ENCODE data around the gene STXBP1. TPM values are rescaled to one million over a fixed set of nuclear protein-coding genes. Genes with fewer than 3 reads are reported as not detected.

The STXBP1 gene
- total and polyA plus RNA-seq, 2 of the 13 experiments (the other 11 are each of a cell fraction or from before 2014, with no cell fraction given): 2.9 TPM

GRCh38 chr9:127729522-127730256 lies 117.6 kb downstream of the STXBP1 start (continued):
- no peak for TF ChIP-seq ZNF557 (CRISPR knock-in tag; IDR thresholded peaks at IDR 0.05)
- no peak for TF ChIP-seq KAT2B (IDR thresholded peaks at IDR 0.05; ENCODE audit: borderline replicate concordance, low read depth, low read length)
- no peak for TF ChIP-seq THRA (CRISPR knock-in tag; IDR thresholded peaks at IDR 0.05; ENCODE audit: borderline replicate concordance)
- TF ChIP-seq ZNF841 (CRISPR knock-in tag; IDR thresholded peaks at IDR 0.05; ENCODE audit: borderline replicate concordance): no peak
- no peak for TF ChIP-seq ZBTB34 (CRISPR knock-in tag; IDR thresholded peaks at IDR 0.05)
- TF ChIP-seq ZBTB43 (CRISPR knock-in tag; conservative IDR thresholded peaks at IDR 0.05): no peak
- TF ChIP-seq MLLT10 (CRISPR knock-in tag; IDR thresholded peaks at IDR 0.05): no peak
- TF ChIP-seq SMC3 (IDR thresholded peaks at IDR 0.05; ENCODE audit: low read length): no peak
- no peak for TF ChIP-seq CERS6 (CRISPR knock-in tag; IDR thresholded peaks at IDR 0.05)
- TF ChIP-seq SALL2 (CRISPR knock-in tag; IDR thresholded peaks at IDR 0.05): no peak
- no peak for TF ChIP-seq RFXAP (CRISPR knock-in tag; IDR thresholded peaks at IDR 0.05; ENCODE audit: borderline replicate concordance)
- TF ChIP-seq ZSCAN25 (CRISPR knock-in tag; IDR thresholded peaks at IDR 0.05): no peak
- TF ChIP-seq ZNF430 (CRISPR knock-in tag; IDR thresholded peaks at IDR 0.05): 0 out of 2 replicates have a peak, but pooled peaks have one; percentile 24
- no peak for TF ChIP-seq RARG (CRISPR knock-in tag; IDR thresholded peaks at IDR 0.05; ENCODE audit: low read depth)
- no peak for TF ChIP-seq ZNF18 (CRISPR knock-in tag; IDR thresholded peaks at IDR 0.05; ENCODE audit: insufficient replicate concordance)
- TF ChIP-seq ZNF703 (CRISPR knock-in tag; IDR thresholded peaks at IDR 0.05; ENCODE audit: borderline replicate concordance): no peak
- TF ChIP-seq MTERF4 (CRISPR knock-in tag; IDR thresholded peaks at IDR 0.05): no peak
- no peak for TF ChIP-seq SKIL (CRISPR knock-in tag; IDR thresholded peaks at IDR 0.05; ENCODE audit: borderline replicate concordance)
- no peak for TF ChIP-seq DNMT3B (CRISPR knock-in tag; conservative IDR thresholded peaks at IDR 0.05)

Data from HepG2 (cell line).